A549 (cell line): ENCODE results near the gene MARS1.

Experiments
- ESRRA ChIP-seq: fragments of 150-350 bp; IDR thresholded peaks from 2 replicates; pipeline ENCODE4 v1.6.1; 2014; ENCODE audit warnings: mild to moderate bottlenecking, low read length, borderline replicate concordance
- FOSL2 ChIP-seq, 2 experiments: fragments of 450-650 bp in 1 of 2; fragments of >200 bp in 1 of 2; sonication (Bioruptor Twin) in 1 of 2; formaldehyde crosslinking; IDR thresholded peaks; 2 replicates each; pipeline versions ENCODE4 v1.5.0 to v1.6.1; 2016 to 2020; ENCODE audit warnings: mild to moderate bottlenecking in 1 of 2, moderate library complexity in 1 of 2
- HMGXB4 ChIP-seq: fragments of 250-450 bp; sonication (Bioruptor Pico); IDR thresholded peaks from 2 replicates; pipeline ENCODE4 v1.5.0; 2021; ENCODE audit warnings: mild to moderate bottlenecking, moderate library complexity, borderline replicate concordance
- JUN ChIP-seq, 2 experiments: fragments of >200 bp; sonication (Bioruptor Twin); formaldehyde crosslinking; IDR thresholded peaks; 2 replicates in 1 of 2; 3 replicates in 1 of 2; pipeline ENCODE4 v1.6.1; 2016 to 2017
- KDM1A ChIP-seq: fragments of 200-600 bp; sonication (generic); IDR thresholded peaks from 2 replicates; pipeline ENCODE4 v1.6.1; 2016; ENCODE audit warnings: low read depth, mild to moderate bottlenecking
- KDM5A ChIP-seq: fragments of 200-600 bp; sonication (generic); IDR thresholded peaks from 2 replicates; pipeline ENCODE4 v1.6.1; 2016; ENCODE audit warnings: antibody characterized with exemption, mild to moderate bottlenecking
- MAFK ChIP-seq: fragments of 450-650 bp; IDR thresholded peaks from 2 replicates; pipeline ENCODE4 v1.6.1; 2014; ENCODE audit not compliant: partially characterized antibody
- POLR2A ChIP-seq: IDR thresholded peaks from 2 replicates; pipeline ENCODE4 v1.6.1; 2012; ENCODE audit warnings: mild to moderate bottlenecking, low read length
- RAD21 ChIP-seq, 2 experiments: fragments of >200 bp in 1 of 2; sonication (Bioruptor Twin) in 1 of 2; formaldehyde crosslinking in 1 of 2; IDR thresholded peaks in 1 of 2; conservative IDR thresholded peaks in 1 of 2; 2 replicates in 1 of 2; 3 replicates in 1 of 2; pipeline ENCODE4 v1.6.1; 2012 to 2018; ENCODE audit warnings: inconsistent platforms in 1 of 2
- RFX5 ChIP-seq: fragments of 450-650 bp; IDR thresholded peaks from 2 replicates; pipeline ENCODE4 v1.7.1; 2014; ENCODE audit warnings: antibody characterized with exemption, mild to moderate bottlenecking, moderate library complexity
- SMC3 ChIP-seq: fragments of >200 bp; sonication (Bioruptor Twin); formaldehyde crosslinking; IDR thresholded peaks from 3 replicates; pipeline ENCODE4 v1.6.1; 2018; ENCODE audit warnings: inconsistent platforms
- TF ChIP-seq, protein P1 (sequence below): fragments of >200 bp; sonication (Bioruptor Twin); formaldehyde crosslinking; IDR thresholded peaks from 3 replicates; pipeline ENCODE4 v1.5.1; 2016

DNA sequence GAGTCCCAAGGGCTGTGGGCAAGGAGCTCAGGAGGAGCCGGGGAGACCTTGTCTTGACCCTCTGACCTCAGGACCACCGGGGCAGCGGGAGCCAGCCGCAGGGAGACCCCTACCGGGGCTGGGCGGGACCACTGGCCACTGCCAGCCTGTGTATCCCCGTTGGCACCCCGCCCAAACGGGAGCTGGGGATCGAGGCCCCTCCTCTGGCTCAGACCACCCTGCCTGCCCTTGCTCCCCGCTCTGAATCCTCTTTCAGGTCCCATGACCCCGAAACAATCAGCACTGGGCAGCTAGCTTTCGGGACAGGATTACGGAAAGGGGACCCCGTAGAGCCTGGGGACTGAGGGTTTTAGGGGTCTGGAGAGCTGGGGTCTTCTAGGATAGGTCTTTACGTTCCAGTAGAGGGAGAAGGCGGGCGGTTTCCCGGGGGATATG, 27.0 kb upstream of the MARS1 start:
- TF ChIP-seq RAD21 (conservative IDR thresholded peaks at IDR 0.05 in 1 of 2, IDR thresholded peaks at IDR 0.05 in 1 of 2) (no peak), KDM5A (no peak), HMGXB4 (CRISPR knock-in tag) (no peak), POLR2A (no peak), SMC3 (no peak), FOSL2 (IDR thresholded peaks at IDR 0.05) (no peak), FOSL2 (CRISPR knock-in tag; IDR thresholded peaks at IDR 0.05) (no peak), JUN (IDR thresholded peaks at IDR 0.05) (0 out of 5 replicates have a peak, but pooled peaks of 1 of the 2 experiments have one; percentile 4), MAFK (no peak), KDM1A (no peak), RFX5 (no peak), ESRRA (no peak)
- TF ChIP-seq, protein P1, sequence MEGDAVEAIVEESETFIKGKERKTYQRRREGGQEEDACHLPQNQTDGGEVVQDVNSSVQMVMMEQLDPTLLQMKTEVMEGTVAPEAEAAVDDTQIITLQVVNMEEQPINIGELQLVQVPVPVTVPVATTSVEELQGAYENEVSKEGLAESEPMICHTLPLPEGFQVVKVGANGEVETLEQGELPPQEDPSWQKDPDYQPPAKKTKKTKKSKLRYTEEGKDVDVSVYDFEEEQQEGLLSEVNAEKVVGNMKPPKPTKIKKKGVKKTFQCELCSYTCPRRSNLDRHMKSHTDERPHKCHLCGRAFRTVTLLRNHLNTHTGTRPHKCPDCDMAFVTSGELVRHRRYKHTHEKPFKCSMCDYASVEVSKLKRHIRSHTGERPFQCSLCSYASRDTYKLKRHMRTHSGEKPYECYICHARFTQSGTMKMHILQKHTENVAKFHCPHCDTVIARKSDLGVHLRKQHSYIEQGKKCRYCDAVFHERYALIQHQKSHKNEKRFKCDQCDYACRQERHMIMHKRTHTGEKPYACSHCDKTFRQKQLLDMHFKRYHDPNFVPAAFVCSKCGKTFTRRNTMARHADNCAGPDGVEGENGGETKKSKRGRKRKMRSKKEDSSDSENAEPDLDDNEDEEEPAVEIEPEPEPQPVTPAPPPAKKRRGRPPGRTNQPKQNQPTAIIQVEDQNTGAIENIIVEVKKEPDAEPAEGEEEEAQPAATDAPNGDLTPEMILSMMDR = no peak
